Astrocyte (in vitro differentiated cells and primary cell): Measurements from ENCODE around the gene MYO1A.

Experiments used
- CTCF ChIP-seq: IDR thresholded peaks from 2 replicates; pipeline ENCODE4 v1.5.1; 2011; ENCODE audit warnings: low read depth, mild to moderate bottlenecking, inconsistent platforms, low read length, moderate library complexity; ENCODE audit not compliant: insufficient read depth
- EZH2 ChIP-seq: IDR thresholded peaks from 2 replicates; pipeline ENCODE4 v1.6.1; 2012; ENCODE audit warnings: mild to moderate bottlenecking, low read length, inconsistent platforms; ENCODE audit not compliant: insufficient read depth

- TF ChIP-seq CTCF (no peak), EZH2 (no peak)
Observed at GRCh38 chr12:57016348-57016747, 33.6 kb downstream of the MYO1A start, which contains the start of gene TAC3.
